ENCODE measurements around the gene PRDX5. TPM values are rescaled to one million over a fixed set of nuclear protein-coding genes. Genes with fewer than 3 reads are reported as not detected.

The PRDX5 gene
- total RNA-seq, 1 donor from 2014 or later = 217 TPM

- Mint-ChIP-seq H3K4me1 (ENCODE audit: unreplicated experiment) (peaks cover 29% of the 10 kb centered on the region), H3K4me3 (ENCODE audit: unreplicated experiment) (peak within 1 kb of the TSS; percentile 67), H3K36me3 (ENCODE audit: unreplicated experiment) (no peaks in the 10 kb centered on the region), H3K27me3 (ENCODE audit: unreplicated experiment) (peaks cover 32% of the 10 kb centered on the region), H3K27ac (ENCODE audit: unreplicated experiment) (no peak within 1 kb of the TSS), H3K9me3 (ENCODE audit: unreplicated experiment) (no peaks in the 10 kb centered on the region)
- no peak for TF ChIP-seq CTCF (IDR thresholded peaks at IDR 0.05)
- no peak for DNase-seq (ENCODE audit: extremely low spot score, unreplicated experiment)
Measured at GRCh38 chr11:64299847-64300648, 17.9 kb upstream of the PRDX5 start, which contains the start of gene CATSPERZ. CATSPERZ (plus strand) TSS chr11:64300358; CDS start chr11:64300411, 53 bp downstream.

- no peaks in the 10 kb centered on the region for H3K36me3 Mint-ChIP-seq (ENCODE audit: unreplicated experiment)
- peaks cover 31% of the 10 kb centered on the region for H3K4me1 Mint-ChIP-seq (ENCODE audit: unreplicated experiment)
- H3K27ac Mint-ChIP-seq (ENCODE audit: unreplicated experiment) = no peak overlapping the region
- TF ChIP-seq CTCF (IDR thresholded peaks at IDR 0.05) = no peak
- H3K9me3 Mint-ChIP-seq (ENCODE audit: unreplicated experiment) = no peaks in the 10 kb centered on the region
- DNase-seq (ENCODE audit: extremely low spot score, unreplicated experiment) = no peak
- peaks cover 10% of the 10 kb centered on the region for H3K27me3 Mint-ChIP-seq (ENCODE audit: unreplicated experiment)
- H3K4me3 Mint-ChIP-seq (ENCODE audit: unreplicated experiment) = no peak overlapping the region
Measured at GRCh38 chr11:64303109-64304031, 14.6 kb upstream of the PRDX5 start.

GRCh38 chr11:64304032-64304315 is 13.9 kb upstream of the PRDX5 start:
- no peak for TF ChIP-seq CTCF (IDR thresholded peaks at IDR 0.05)
- peaks cover 6% of the 10 kb centered on the region for H3K27me3 Mint-ChIP-seq (ENCODE audit: unreplicated experiment)
- H3K36me3 Mint-ChIP-seq (ENCODE audit: unreplicated experiment) = no peaks in the 10 kb centered on the region
- H3K9me3 Mint-ChIP-seq (ENCODE audit: unreplicated experiment) = no peaks in the 10 kb centered on the region
- peak overlapping the region; percentile 96 for H3K27ac Mint-ChIP-seq (ENCODE audit: unreplicated experiment)
- peak overlapping the region; percentile 86 for H3K4me3 Mint-ChIP-seq (ENCODE audit: unreplicated experiment)
- H3K4me1 Mint-ChIP-seq (ENCODE audit: unreplicated experiment) = peaks cover 29% of the 10 kb centered on the region
- DNase-seq (ENCODE audit: extremely low spot score, unreplicated experiment) = no peak

- peaks cover 28% of the 10 kb centered on the region for H3K4me1 Mint-ChIP-seq (ENCODE audit: unreplicated experiment)
- no peaks in the 10 kb centered on the region for H3K36me3 Mint-ChIP-seq (ENCODE audit: unreplicated experiment)
- peak overlapping the region; percentile 86 for H3K4me3 Mint-ChIP-seq (ENCODE audit: unreplicated experiment)
- peak overlapping the region; percentile 96 for H3K27ac Mint-ChIP-seq (ENCODE audit: unreplicated experiment)
- H3K9me3 Mint-ChIP-seq (ENCODE audit: unreplicated experiment) = no peaks in the 10 kb centered on the region
- TF ChIP-seq CTCF (IDR thresholded peaks at IDR 0.05) = peak; percentile 93
- DNase-seq (ENCODE audit: extremely low spot score, unreplicated experiment) = peak; percentile 96
- peaks cover 6% of the 10 kb centered on the region for H3K27me3 Mint-ChIP-seq (ENCODE audit: unreplicated experiment)
Measured at GRCh38 chr11:64304316-64305072, 13.4 kb upstream of the PRDX5 start.
